H9 (cell line): ENCODE data around the gene ING2. TPM values are rescaled to one million over a fixed set of nuclear protein-coding genes. Genes with fewer than 3 reads are reported as not detected.

Source experiments
- DNase-seq: peaks from one replicate; pipeline ENCODE4 v3.0.0-alpha.2; 2017
- H2AFZ ChIP-seq: one replicate; pipeline ENCODE4 v1.6.1; 2013; ENCODE audit warnings: mild to moderate bottlenecking, low read length, control low read depth, moderate library complexity
- H2AK5ac ChIP-seq: 2 replicates; pipeline ENCODE4 v1.6.1; 2013; ENCODE audit warnings: low read length, control low read depth, mixed read lengths; ENCODE audit not compliant: insufficient read length
- H2BK120ac ChIP-seq: one replicate; pipeline ENCODE4 v1.6.1; 2013; ENCODE audit warnings: low read depth, mild to moderate bottlenecking, low read length, control low read depth, inconsistent platforms; ENCODE audit not compliant: poor library complexity, severe bottlenecking
- H2BK12ac ChIP-seq: 2 replicates; pipeline ENCODE4 v1.6.1; 2013; ENCODE audit warnings: low read length, control low read depth, mixed read lengths, low read depth; ENCODE audit not compliant: insufficient read length
- H2BK15ac ChIP-seq: 2 replicates; pipeline ENCODE4 v1.6.1; 2013; ENCODE audit warnings: low read depth, low read length, control low read depth
- H2BK20ac ChIP-seq: one replicate; pipeline ENCODE4 v1.6.1; 2013; ENCODE audit warnings: low read depth, mild to moderate bottlenecking, low read length, control low read depth, inconsistent platforms; ENCODE audit not compliant: poor library complexity, severe bottlenecking
- H2BK5ac ChIP-seq: 2 replicates; pipeline ENCODE4 v1.6.1; 2013; ENCODE audit warnings: low read length, control low read depth, mixed read lengths; ENCODE audit not compliant: insufficient read length
- H3K14ac ChIP-seq: 2 replicates; pipeline ENCODE4 v1.6.1; 2013; ENCODE audit warnings: low read length, control low read depth; ENCODE audit not compliant: insufficient read depth
- H3K18ac ChIP-seq: 2 replicates; pipeline ENCODE4 v1.6.1; 2013; ENCODE audit warnings: low read depth, mild to moderate bottlenecking, mixed read lengths, low read length, control low read depth; ENCODE audit not compliant: insufficient read length
- H3K23ac ChIP-seq: 2 replicates; pipeline ENCODE4 v1.6.1; 2013; ENCODE audit warnings: low read length, control low read depth, mixed read lengths, low read depth; ENCODE audit not compliant: insufficient read length
- H3K23me2 ChIP-seq: 2 replicates; pipeline ENCODE4 v1.6.1; 2013; ENCODE audit warnings: low read depth, mild to moderate bottlenecking, mixed read lengths, low read length, control low read depth; ENCODE audit not compliant: insufficient read length, poor library complexity, severe bottlenecking
- H3K27ac ChIP-seq: 2 replicates; pipeline ENCODE4 v1.5.1; 2013; ENCODE audit warnings: low read length, control low read depth, mixed read lengths, low read depth; ENCODE audit not compliant: insufficient read length
- H3K27me3 ChIP-seq: 2 replicates; pipeline ENCODE4 v1.6.1; 2013; ENCODE audit warnings: low read length, control low read depth, inconsistent platforms; ENCODE audit not compliant: insufficient read depth
- H3K4ac ChIP-seq: 2 replicates; pipeline ENCODE4 v1.6.1; 2013; ENCODE audit warnings: low read depth, mild to moderate bottlenecking, control low read depth, inconsistent platforms, low read length, moderate library complexity
- H3K4me1 ChIP-seq: 2 replicates; pipeline ENCODE4 v1.6.1; 2013; ENCODE audit warnings: low read length, control low read depth, inconsistent platforms; ENCODE audit not compliant: insufficient read depth
- H3K4me2 ChIP-seq: 2 replicates; pipeline ENCODE4 v1.6.1; 2013; ENCODE audit warnings: low read length, control low read depth, mixed read lengths; ENCODE audit not compliant: insufficient read length, insufficient read depth
- H3K56ac ChIP-seq: 2 replicates; pipeline ENCODE4 v1.6.1; 2013; ENCODE audit warnings: low read depth, mild to moderate bottlenecking, mixed read lengths, low read length, control low read depth; ENCODE audit not compliant: insufficient read length
- H3K79me1 ChIP-seq: 2 replicates; pipeline ENCODE4 v1.6.1; 2013; ENCODE audit warnings: low read depth, mild to moderate bottlenecking, moderate library complexity, low read length, control low read depth, inconsistent platforms; ENCODE audit not compliant: insufficient read depth, poor library complexity, severe bottlenecking
- H3K79me2 ChIP-seq: 2 replicates; pipeline ENCODE4 v1.6.1; 2013; ENCODE audit warnings: low read length, control low read depth, inconsistent platforms; ENCODE audit not compliant: insufficient read depth
- H3K9ac ChIP-seq: 2 replicates; pipeline ENCODE4 v1.6.1; 2013; ENCODE audit warnings: low read length, control low read depth, mixed read lengths; ENCODE audit not compliant: insufficient read length; ENCODE audit errors: extremely low read depth
- H3K9me3 ChIP-seq: one replicate; pipeline ENCODE4 v1.6.1; 2013; ENCODE audit warnings: low read depth, low read length, inconsistent platforms; ENCODE audit not compliant: control insufficient read depth
- H3T11ph ChIP-seq: one replicate; pipeline ENCODE4 v1.6.1; 2013; ENCODE audit warnings: mild to moderate bottlenecking, low read length, control low read depth, inconsistent platforms
- H4K20me1 ChIP-seq: one replicate; pipeline ENCODE4 v1.6.1; 2013; ENCODE audit not compliant: control insufficient read depth, insufficient read length, insufficient read depth
- H4K5ac ChIP-seq: 2 replicates; pipeline ENCODE4 v1.6.1; 2013; ENCODE audit warnings: low read depth, mild to moderate bottlenecking, mixed read lengths, low read length, control low read depth; ENCODE audit not compliant: insufficient read length
- H4K8ac ChIP-seq: replicated peaks from 2 replicates; pipeline ENCODE4 v1.6.1; 2013; ENCODE audit warnings: low read length, control low read depth, mixed read lengths, low read depth; ENCODE audit not compliant: insufficient read length
- H4K91ac ChIP-seq: 2 replicates; pipeline ENCODE4 v1.6.1; 2013; ENCODE audit warnings: low read depth, mild to moderate bottlenecking, moderate library complexity, mixed read lengths, low read length, control low read depth; ENCODE audit not compliant: insufficient read length
- H3K27ac Mint-ChIP-seq, 3 experiments: 2 replicates in 2 of 3; 3 replicates in 1 of 3; pipeline ENCODE4 v1.8.0; 2020 to 2021; ENCODE audit warnings: mixed read lengths in 3 of 3, mild to moderate bottlenecking in 1 of 3, moderate library complexity in 1 of 3
- H3K27me3 Mint-ChIP-seq: 2 replicates; pipeline ENCODE4 v1.8.0; 2021; ENCODE audit warnings: low read depth, mild to moderate bottlenecking, moderate library complexity, mixed read lengths
- H3K36me3 Mint-ChIP-seq, 3 experiments: 2 replicates in 2 of 3; 3 replicates in 1 of 3; pipeline ENCODE4 v1.8.0; 2020 to 2021; ENCODE audit warnings: low read depth in 3 of 3, mixed read lengths in 3 of 3; ENCODE audit not compliant: insufficient read depth in 1 of 3
- H3K4me1 Mint-ChIP-seq, 2 experiments: 2 replicates each; pipeline ENCODE4 v1.8.0; 2020; ENCODE audit warnings: mixed read lengths in 2 of 2
- H3K4me3 Mint-ChIP-seq, 2 experiments: 2 replicates in 1 of 2; 3 replicates in 1 of 2; pipeline ENCODE4 v1.8.0; 2020 to 2021; ENCODE audit warnings: mild to moderate bottlenecking in 2 of 2, mixed read lengths in 2 of 2, moderate library complexity in 1 of 2
- H3K9me3 Mint-ChIP-seq, 2 experiments: 2 replicates in 1 of 2; 3 replicates in 1 of 2; pipeline ENCODE4 v1.8.0; 2020; ENCODE audit warnings: mild to moderate bottlenecking in 2 of 2, mixed read lengths in 2 of 2, moderate library complexity in 1 of 2
- CTCF ChIP-seq: fragments of 200-600 bp; sonication (generic); conservative IDR thresholded peaks from 3 replicates; pipeline ENCODE4 v1.8.0; 2021; ENCODE audit warnings: antibody characterized with exemption, mild to moderate bottlenecking
- WGBS: extraction: QIAGEN DNeasy Blood & Tissue Kit; methylation state at CpG from one replicate; pipeline ENCODE4 v1.1.7; 2013; ENCODE audit warnings: missing lambda C conversion rate, low lambda C conversion rate, mixed read lengths; ENCODE audit not compliant: insufficient read length; ENCODE audit errors: extremely low coverage; 5-methylcytosine and 5-hydroxymethylcytosine counted together
- total RNA-seq: library from RNA; stranded (reverse); gene quantifications from 2 replicates; pipeline ENCODE4 v1.2.1, GENCODE V29; 2021

The ING2 gene
- total RNA-seq, 1 experiment from 2014 or later: 18.6 TPM

GRCh38 chr4:183470821-183471220 is 34.0 kb upstream of the ING2 start:
- Mint-ChIP-seq H3K4me1 (peaks cover 16% of the 10 kb centered on the region in 2 experiments), H3K36me3 (peaks cover 3 to 22% (median 19%) of the 10 kb centered on the region in 3 experiments), H3K27me3 (no peaks in the 10 kb centered on the region), H3K9me3 (peaks cover 8 to 16% of the 10 kb centered on the region in 2 experiments; a peak in 4 of 5 replicates), H3K27ac (0 out of 7 replicates have a peak overlapping the region, but pooled peaks of 1 of the 3 experiments have one; percentile 44), H3K4me3 (no peak overlapping the region)
- no peaks in the 10 kb centered on the region; the same call in 1 of the 2 replicates for H3K4me1 ChIP-seq
- no peak for DNase-seq
- no peak overlapping the region for H4K91ac ChIP-seq
- no peak overlapping the region for H2BK15ac ChIP-seq
- no peaks in the 10 kb centered on the region for H3K79me1 ChIP-seq
- H3K27me3 ChIP-seq: no peaks in the 10 kb centered on the region
- no peak overlapping the region for H4K5ac ChIP-seq
- no peak overlapping the region for H2BK20ac ChIP-seq
- H3T11ph ChIP-seq: no peak overlapping the region
- no peak overlapping the region for H2BK12ac ChIP-seq
- H4K8ac ChIP-seq: no peak overlapping the region
- no peak overlapping the region for H2AK5ac ChIP-seq
- H3K23me2 ChIP-seq: no peaks in the 10 kb centered on the region
- H3K79me2 ChIP-seq: no peaks in the 10 kb centered on the region
- H3K56ac ChIP-seq: no peak overlapping the region
- H3K18ac ChIP-seq: no peak overlapping the region
- no peak overlapping the region for H3K27ac ChIP-seq
- H3K23ac ChIP-seq: no peak overlapping the region
- H2BK5ac ChIP-seq: no peak overlapping the region
- no peak overlapping the region for H3K4ac ChIP-seq
- H3K9me3 ChIP-seq: no peaks in the 10 kb centered on the region
- H2BK120ac ChIP-seq: no peak overlapping the region
- no peak overlapping the region for H2AFZ ChIP-seq
- H3K14ac ChIP-seq: no peak overlapping the region
- H4K20me1 ChIP-seq: no peaks in the 10 kb centered on the region
- no peak overlapping the region for H3K9ac ChIP-seq
- WGBS: no CpG with 5 or more reads among the region's 4 CpGs
- H3K4me2 ChIP-seq: no peak overlapping the region
- TF ChIP-seq CTCF: no peak
